HG03280 (cell line): ENCODE results near the gene CDK6.

Experiments
- ATAC-seq: cut with Tn5 transposase; IDR thresholded peaks from one replicate; pipeline ENCODE4 v1.9.1; 2021; ENCODE audit warnings: mild to moderate bottlenecking, moderate library complexity; ENCODE audit not compliant: unreplicated experiment

The CDK6 gene

DNA sequence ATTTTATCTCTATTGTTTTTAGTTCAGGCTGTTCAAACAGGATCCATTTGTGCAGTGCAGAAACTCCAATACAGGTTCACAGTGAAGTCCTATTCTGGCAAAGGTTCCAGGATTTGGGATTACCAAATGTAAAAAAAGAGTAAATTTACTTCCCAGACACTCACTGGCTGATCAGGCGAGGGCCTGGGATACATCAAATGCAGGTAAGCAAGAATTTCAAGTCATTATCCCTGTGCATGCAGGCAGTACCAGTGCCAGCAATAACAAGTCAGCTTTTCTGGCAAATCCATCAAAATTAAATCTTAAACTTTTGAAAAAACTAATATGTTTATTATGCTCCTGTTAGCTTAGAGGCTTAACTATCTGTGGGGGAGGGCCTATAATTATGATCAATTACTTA lies 6.3 kb downstream of the CDK6 start:
- no peak for ATAC-seq

DNA sequence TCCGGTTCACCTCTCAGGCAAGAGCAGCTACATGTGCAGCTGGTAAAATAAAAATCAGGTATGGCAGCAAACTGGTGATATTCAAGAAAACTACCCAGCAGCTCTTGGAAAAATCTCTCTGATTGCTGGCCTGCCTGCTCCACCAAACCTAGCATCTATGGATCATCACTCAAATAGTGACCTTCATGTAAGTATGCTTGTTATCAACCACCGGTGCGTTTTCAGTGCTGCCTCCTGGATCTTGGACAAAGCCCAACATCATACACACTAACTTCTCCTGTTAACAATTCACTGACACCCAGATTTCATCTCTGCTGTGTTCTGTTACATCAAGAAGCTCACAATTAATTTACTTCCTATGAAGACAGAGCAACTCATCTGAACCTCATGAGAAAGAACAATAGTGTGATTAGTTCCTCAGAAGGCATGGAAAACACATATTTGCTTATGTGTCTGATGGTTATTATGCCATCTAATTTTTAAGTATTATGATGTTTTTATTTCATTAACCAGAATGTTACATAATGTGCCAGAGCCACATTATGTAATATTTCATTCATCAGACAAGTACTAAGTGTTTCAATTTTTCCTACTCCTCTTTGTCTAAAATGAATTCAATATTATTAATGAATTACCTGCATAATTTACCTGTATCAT lies 8.8 kb downstream of the CDK6 start:
- no peak for ATAC-seq

DNA sequence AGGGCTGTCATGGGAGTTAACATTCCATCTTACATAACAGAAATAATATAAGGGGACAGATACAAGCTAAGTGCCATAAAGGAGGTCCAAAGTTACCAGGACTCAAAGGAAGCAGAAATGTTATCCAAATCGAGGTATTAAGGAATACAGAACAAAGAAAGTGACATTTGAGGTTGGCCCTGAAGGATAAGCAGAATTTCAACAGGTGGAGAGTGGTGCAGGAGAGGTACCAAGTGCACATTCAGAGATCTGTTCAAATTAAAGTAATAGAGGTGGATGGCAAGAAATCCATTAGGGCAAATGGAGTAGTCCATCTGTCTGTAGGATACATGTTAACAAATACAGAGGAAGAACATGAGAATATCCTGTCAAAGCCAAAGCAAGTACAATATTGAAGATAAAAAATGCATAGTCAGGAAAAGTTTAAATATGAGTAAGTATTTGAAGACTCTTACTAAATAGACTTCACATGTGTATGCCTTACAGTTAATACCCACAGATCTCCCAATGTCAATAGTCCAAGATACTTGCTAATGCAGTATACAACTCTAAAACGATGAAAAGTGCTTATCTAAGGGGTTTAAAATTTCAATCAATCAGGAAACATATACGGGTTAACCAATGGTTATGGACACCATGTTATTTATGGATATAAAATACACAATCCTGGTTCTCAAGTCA lies 10.0 kb downstream of the CDK6 start:
- ATAC-seq: no peak

DNA sequence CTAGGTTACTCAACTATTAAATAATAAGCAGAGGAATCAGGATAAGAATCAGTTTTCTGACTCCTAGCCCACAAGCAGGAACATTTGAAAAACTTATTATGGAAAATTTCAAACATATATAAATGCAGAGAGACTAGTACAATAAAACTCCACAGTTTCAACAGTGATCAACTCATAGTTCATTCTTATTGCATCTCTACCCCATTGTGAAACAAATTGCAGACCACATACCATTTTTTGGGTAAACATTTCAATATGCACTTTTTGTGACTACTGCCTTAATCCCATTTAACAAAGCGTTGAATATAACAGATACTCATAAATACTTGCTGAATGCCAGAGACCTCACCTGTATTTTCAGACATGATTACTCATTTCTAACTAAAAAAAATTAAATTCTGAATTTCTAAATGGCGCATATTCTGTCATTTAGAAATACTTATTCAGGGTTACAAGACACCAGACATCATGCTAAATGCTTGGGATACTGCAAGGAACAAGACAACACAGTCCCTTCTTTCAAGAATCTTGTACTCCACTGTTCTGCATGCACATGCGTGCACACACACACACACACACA lies 11.4 kb downstream of the CDK6 start:
- no peak for ATAC-seq

DNA sequence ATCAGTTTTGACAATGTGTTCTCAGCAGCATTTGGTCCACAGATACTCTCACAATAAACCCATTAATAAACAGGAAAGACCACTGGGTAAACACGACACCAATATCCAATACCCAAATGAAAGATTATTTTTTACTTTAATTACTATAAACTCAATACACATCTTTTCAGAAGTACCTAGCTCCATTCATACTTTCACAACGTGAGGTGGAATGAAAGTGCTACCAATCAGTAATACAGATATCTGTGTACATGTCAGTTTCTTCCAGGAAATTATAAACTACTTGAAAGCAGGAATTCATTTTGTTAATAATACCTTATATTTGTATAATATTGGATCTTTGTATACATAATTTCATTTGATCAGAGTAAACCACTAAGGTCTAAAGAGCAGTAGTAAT lies 11.9 kb downstream of the CDK6 start:
- peak; percentile 48 for ATAC-seq

DNA sequence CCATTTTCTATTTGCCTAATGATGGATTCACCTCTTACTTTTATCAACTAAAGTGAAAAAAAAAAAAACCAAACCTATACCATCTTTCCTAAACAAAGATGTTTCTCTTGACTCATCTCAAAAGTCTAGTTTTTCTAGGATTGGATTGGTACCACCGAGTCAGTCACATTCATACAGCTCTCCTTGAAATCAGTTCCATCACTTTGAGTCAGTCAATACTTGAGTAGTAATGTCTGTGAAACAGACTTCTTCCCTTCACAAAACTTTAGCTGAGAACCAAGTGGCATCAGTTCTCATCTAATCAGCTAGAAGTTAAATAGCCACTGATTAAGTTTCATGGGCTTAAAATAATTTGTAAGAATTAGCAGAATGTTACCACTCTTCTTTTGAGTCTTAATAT lies 13.3 kb downstream of the CDK6 start:
- no peak for ATAC-seq

DNA sequence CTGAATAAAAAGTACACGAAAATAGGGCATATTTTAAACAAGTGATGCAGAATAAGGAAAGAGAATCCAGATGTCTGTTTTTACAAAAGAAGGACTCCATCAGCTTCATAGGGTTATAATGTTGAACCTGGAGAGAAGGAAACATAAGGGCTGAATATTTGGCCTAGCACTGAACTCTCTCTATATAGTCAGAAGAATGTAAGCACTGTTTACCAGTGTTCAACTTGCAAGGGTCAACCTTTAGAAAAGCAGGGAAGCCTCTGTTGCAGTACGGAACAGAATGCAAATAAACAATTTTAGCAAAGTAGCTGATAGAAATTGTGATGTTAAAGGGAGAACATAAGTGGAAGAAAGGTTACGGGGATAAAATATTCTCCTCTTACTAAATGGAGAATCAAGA lies 16.2 kb downstream of the CDK6 start:
- no peak for ATAC-seq

DNA sequence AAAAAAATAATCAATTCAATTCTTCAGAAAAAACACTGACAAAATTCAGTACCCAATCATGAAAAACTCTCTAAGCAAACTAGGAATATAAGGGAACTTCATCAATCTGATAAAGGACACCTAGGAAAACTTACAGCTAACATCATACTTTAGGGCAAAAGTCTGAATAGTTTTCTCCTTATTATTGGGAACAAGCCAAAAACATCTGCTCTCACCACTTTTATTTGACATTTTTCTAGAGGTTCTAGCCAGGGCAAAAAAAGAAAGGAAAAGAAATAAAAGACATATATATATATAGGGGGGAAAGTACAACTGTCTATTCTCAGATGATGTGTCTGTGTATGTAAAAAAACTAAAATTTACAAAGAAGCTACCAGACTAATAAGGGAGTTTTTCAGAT lies 19.0 kb downstream of the CDK6 start:
- no peak for ATAC-seq

DNA sequence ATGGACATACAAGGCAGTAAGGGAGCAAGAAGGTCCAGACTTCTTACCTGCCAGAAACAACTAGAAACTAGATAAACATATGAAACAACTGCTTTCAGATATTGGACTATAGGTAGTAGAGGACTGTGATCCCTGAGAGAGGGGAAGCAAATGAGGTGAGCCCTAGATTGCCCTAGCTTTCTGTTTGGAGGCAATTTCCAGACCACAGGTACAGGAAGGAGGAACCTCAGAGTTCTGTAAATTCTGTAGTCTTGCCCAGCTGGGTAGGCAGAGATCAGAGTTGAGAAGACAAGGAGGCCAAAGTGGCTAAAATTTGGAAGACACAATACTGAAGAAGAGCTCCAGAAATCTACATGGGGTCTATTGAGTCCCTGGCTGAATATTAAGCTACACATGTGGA lies 21.0 kb downstream of the CDK6 start:
- ATAC-seq: peak; percentile 44

DNA sequence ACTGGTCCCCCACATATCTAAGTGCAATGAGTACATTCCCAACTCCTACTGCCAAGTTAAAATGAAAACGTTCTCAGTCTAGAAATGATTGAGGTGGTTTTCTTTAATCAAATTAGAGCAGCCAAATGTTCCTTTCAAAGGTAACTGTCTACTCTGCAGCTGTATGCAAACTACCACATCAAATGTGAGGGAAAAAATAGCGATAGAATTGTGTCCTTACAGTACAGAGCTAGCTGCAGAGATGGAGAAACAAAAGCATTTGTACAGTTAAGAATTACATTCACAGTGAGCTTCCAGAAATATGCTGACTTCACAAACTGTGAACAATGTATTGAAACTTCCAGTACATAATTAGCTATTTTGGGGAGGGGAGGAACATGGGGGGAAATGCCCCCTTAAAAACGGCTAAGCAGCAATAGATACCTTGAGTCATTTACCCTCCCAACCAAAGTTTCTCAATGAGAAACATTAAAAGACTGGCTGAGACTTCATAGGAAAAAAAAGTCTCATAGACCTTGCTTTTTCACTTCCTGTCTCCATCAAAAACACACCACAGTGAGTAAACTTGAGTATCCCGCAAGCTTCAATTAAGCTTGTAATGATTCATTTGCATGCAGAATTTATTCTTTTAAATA lies 22.9 kb downstream of the CDK6 start:
- ATAC-seq: peak; percentile 39

DNA sequence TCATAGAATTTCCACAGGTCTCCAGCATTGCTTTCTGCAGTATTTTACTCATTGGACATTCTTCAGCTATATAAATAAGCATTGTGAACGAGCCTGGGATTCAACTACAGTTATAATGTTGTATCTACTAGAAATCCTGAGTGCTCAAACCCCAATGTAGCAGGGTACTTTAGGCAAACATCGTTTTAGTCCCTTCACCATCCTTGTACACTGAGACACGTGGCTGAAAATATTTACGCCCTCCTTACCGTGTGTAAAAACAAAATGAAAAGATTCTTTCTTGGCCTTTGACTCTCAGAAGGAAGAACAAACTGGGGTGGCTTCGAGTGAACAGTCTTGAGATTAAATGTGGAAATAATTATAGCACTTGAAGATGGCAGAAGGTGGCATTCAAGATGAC lies 25.2 kb downstream of the CDK6 start:
- ATAC-seq: no peak

DNA sequence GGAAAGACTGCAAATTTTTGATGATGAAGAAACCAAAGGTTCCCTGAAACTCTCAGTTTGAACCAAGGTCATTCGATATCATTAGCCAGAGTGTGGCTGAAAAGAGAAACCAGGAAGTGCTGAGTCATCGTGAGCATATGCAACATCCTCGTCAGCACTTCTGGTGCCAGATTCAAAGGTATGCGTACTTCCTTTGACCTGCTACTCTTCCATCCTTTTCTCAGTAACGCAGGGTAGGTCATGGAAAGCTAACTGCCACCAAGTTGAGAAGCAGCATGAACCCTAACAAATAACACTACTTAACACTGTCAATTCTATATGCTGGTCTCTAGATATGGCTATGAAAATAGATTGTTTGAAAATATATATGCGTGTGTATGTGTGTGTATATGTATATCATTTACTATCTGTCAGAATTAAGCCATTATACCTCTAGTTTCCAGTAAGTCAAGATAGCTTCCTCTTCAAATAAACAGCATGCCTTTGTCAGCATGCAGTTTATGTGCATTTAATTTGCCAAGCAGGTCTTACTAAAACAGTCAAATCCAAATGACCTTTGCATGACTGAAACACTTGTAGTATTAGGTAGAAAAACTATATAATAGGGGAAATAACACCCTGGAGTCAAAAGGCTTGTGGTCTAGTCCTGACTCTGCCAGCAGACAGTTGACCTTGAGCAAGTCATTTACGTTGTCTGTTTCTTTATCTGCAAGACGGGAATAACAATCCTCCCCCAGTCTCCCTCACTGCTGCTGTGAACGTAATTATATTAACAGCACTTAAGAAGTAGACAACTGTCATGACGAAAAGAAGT lies 26.4 kb downstream of the CDK6 start:
- peak; percentile 84 for ATAC-seq

DNA sequence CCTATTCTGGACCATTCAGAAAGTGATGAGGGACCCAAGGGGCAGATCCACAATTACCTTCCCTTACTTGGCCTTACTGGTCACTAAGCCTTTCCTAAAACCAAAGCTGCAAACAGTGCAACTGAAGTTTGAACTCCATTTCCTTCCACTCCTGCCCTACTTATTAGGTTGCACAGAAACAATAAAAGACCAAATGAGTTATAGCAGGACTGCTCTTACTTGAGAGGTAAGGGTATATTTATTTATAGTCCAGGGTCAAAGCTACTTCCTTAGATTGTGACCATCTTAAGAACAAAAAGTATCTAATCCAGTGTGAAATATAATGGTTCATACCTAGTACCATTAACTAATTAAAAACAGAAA lies 27.0 kb downstream of the CDK6 start:
- ATAC-seq: peak; percentile 31

DNA sequence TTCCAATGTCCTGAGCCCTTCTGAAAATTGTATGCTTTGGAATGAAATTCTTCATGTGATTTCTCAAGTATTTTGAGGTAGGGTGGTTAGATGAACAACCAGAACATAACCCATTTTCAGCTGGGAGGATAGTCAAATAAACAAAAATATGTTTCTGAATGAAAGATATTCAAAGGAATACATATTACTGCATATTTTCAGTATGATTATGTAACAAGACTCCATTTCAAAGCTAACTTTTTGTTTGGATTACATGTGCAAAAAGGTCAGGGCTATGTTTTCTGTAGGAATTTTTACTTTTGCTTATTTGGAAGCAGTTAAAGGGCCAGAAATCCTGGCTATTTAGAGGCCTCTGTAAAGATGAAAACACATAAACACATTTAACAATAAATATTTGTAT lies 27.7 kb downstream of the CDK6 start:
- no peak for ATAC-seq

DNA sequence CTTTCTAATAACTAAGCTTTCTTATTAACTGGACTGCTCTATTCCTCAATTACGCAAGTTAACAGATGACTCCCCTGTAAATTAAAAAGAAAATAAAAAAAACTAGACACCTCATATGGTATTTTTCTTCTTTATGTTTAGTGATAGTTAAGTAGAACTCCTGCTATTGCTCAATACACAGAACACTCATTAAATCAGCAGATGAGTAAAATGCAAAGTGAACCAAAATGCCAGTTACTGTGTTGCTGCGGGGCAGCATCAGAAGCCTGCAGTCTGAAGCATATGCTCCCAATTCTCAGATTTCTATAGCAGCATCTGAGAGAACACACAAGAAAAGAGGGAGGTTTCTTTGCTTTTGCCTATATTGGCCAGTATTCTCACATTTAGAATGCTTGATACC lies 28.4 kb downstream of the CDK6 start:
- ATAC-seq: no peak

DNA sequence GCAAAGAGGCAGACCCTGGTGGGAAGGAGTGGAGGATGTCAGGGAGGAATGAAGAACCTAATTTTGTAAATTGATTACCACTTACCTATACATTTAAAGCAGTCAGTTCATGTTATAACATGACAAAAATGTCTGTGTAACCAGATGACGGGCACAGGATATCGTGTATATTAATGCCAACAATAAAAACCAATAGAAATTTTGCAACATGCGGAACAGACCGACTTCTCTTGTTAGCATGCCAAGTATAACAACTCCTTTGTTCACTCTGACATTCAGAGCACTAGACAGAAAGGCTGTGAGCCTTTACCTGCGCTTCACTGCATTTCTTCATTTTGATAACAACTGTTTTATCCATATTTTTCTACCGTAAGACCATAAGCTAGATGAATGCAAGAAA lies 29.9 kb downstream of the CDK6 start:
- no peak for ATAC-seq

DNA sequence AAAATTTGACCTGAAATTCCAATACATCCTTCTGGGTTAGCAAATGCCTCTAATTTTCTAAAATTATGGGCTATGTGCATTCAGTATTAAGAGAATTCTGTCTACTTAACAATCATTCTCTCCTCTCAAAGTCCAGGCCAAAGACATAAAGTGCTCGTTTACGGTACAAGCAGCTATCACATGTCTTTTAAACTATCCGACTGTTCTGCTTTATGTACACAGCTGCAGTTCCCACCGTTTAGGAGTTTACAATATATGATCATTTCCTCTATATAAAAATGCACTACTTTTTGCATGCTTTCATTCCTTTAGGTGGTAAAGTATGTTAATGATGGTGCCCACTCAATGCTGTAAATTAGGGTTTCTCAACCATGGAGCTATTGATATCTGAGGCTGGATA lies 34.0 kb downstream of the CDK6 start:
- ATAC-seq: no peak

DNA sequence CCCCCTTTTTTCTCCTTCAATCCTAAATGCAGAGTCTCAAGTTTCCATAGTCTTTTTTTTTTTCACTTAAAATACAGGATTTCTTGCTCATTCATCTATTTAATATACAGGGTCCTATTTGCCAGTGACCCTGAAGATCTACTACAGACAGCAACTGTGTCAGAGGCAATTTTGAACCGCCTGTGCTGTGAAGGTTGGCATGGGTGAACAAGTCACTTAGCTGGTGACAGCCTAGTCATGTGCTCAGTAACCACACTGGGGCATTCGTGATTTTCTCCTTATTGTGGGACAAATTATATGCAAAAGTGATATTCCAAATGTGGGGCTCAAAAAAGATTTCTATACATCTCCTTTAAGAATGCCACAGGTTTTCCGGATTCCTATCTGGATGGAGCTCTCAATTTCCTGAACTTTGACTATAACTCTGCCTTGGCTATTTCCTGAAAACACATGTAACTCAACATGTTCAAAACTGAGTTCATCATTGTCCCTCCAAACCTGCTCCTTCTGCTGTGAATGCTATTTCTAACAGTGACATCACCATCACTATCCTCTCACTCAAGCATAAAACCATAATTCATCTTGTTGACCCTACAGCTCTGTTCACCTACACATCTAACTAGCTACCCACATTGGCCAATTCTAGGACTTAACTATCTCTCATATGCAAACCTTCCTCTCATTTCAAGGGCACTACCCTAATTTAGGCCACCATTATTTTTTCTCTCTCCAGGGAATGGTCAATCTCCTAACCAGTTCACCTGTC lies 36.7 kb downstream of the CDK6 start:
- no peak for ATAC-seq

DNA sequence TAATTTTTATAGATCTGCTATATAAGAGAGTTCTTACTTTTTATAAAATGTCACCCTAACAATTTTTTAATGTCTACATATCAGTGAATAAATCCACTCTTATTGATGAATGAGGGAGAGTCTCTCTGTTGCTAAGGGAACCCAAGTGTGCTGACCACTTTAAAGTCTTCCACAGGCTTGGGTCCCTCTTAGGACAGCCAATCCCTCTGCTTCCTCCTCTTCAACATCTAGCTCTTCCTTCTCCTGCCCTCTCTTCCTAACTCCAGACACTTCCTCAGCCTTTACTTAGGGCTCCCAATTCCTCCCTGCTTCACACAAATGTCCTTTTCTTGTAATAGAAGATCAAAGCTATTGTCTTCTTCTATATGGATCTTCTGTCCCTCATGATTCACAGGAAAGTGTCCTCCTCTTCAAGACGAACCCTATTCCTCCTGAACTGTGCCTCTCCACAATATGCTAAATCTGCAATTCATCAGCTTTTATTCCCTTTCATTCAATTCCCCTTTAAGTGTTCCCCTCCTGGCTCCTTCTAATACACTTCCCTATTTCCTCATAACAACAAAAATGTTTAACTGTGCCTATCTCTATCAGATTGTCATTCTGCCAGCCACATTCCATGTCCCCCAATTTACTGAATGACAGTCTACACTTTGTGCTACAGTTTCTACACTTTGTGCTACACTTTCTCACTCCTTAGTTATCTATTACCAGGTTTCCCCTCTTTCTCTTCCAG lies 37.7 kb downstream of the CDK6 start:
- ATAC-seq: no peak

DNA sequence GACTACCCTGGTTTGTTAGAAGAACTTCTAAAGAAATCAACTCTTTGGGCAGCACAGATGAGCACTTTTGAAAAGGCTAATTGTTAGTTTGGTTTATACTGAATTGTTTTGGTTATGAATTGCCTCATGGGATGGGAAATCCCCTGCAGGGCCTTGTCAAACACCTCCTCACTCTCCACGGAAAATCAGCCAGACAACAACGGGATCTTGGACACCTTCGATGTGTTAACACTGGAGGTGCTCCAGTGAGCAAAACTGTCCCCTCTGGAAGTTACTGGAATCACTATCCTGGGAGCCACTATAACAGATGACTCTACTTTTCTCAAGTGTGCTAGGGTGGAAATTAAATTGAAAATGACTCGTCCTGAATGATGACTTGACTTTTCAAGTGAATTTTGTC lies 38.7 kb downstream of the CDK6 start:
- ATAC-seq: no peak
